Gastrocnemius medialis (tissue), 4 donors: ENCODE measurements around the gene CCSER1. TPM values are rescaled to one million over a fixed set of nuclear protein-coding genes. Genes with fewer than 3 reads are reported as not detected.
"Not testable (repeated sequence)": the region's sequence is repeated elsewhere in the genome, so short reads cannot be mapped to it uniquely, and the experiment has no call there.

ENCODE experiments used
- ATAC-seq, 2 donors: fragments of 150-250 bp; one replicate each; pipeline ENCODE4 v1.9.1; 2016
- DNase-seq, 2 donors: peaks; one replicate each; pipeline ENCODE4 v3.0.0-alpha.2; 2019
- H3K27ac ChIP-seq, 4 donors: fragments of 200-600 bp; sonication (generic); 1 replicate in 1 of 4; 2 replicates in 3 of 4; pipeline ENCODE4 v1.5.1; 2016 to 2018; ENCODE audit warnings: mild to moderate bottlenecking in 2 of 4, moderate library complexity in 1 of 4
- H3K27me3 ChIP-seq, 3 donors: fragments of 200-600 bp; sonication (generic) in 2 of 3; 1 replicate in 1 of 3; 2 replicates in 2 of 3; pipeline versions ENCODE4 v1.5.1 to v1.6.0; 2016 to 2019; ENCODE audit warnings: mild to moderate bottlenecking in 1 of 3, moderate library complexity in 1 of 3
- H3K36me3 ChIP-seq, 2 donors: fragments of 200-600 bp; sonication (generic) in 1 of 2; one replicate each; pipeline ENCODE4 v1.5.1; 2017 to 2018
- H3K4me1 ChIP-seq, 2 donors: fragments of 200-600 bp; sonication (generic) in 1 of 2; one replicate each; pipeline ENCODE4 v1.5.1; 2016 to 2017; ENCODE audit warnings: mild to moderate bottlenecking in 2 of 2
- H3K4me3 ChIP-seq, 4 donors: fragments of 200-600 bp; sonication (generic) in 3 of 4; 1 replicate in 1 of 4; 2 replicates in 3 of 4; pipeline ENCODE4 v1.5.1; 2016 to 2019; ENCODE audit warnings: mild to moderate bottlenecking in 2 of 4
- H3K9me3 ChIP-seq, 3 donors: fragments of 200-600 bp; sonication (generic) in 2 of 3; 1 replicate in 1 of 3; 2 replicates in 2 of 3; pipeline ENCODE4 v1.5.1; 2016 to 2019
- POLR2A ChIP-seq, 2 donors: fragments of 450-650 bp; IDR thresholded peaks; one replicate each; pipeline ENCODE4 v1.6.1; 2017; ENCODE audit warnings: antibody characterized with exemption in 2 of 2, mild to moderate bottlenecking in 2 of 2, moderate library complexity in 2 of 2
- in situ Hi-C, 4 donors: fragments of 200-750 bp; cut with MboI; loops; one replicate each; pipeline versions ENCODE4 v1.15.0 to v1.8.0; 2017; ENCODE audit warnings: low sequenced_read_pairs in 4 of 4
- intact Hi-C: fragments of 100-400 bp; cut with DNase I; formaldehyde crosslinking; loops from one replicate; pipeline ENCODE4 v1.15.1; 2023; ENCODE audit warnings: low total_unique reads
- total RNA-seq, 4 donors: library from RNA; depleted of rRNA; stranded (reverse); fragments of >200 nt; gene quantifications; one replicate each; pipeline versions ENCODE4 v1.1.0 to v1.2.3, GENCODE V29; 2016
- TF ChIP-seq, protein P1 (sequence below), 5 experiments: fragments of 450-650 bp in 3 of 5; fragments of 200-600 bp in 2 of 5; sonication (generic) in 2 of 5; IDR thresholded peaks in 4 of 5; conservative IDR thresholded peaks in 1 of 5; 1 replicate in 4 of 5; 2 replicates in 1 of 5; pipeline ENCODE4 v1.5.1; 2016 to 2019; ENCODE audit warnings: antibody characterized with exemption in 5 of 5, mild to moderate bottlenecking in 3 of 5, moderate library complexity in 3 of 5

CCSER1 gene
- total RNA-seq, 4 donors from 2014 or later, result 0.39 to 0.83 (median 0.63) TPM

DNA sequence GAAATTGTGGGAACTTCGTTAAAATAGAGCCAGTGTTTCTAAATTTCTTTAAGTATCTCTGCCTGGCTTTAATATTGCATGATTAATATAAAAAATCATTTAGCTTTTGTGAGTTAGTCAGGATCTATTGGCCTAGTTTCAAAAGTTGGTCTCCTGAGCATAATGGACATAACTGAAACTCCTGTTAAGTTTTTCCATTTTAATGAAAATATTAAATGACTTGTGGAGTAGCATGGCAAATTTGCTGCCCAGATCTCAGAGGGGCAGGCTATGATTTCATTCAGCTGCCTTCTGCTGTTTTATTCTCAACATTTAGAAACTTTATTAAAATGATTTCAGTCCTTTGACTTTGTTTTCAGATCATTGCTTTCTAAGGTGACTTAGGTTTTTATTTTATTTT is 1213.6 kb downstream of the CCSER1 start:
- H3K4me3 ChIP-seq, result no peak overlapping the region
- DNase-seq, result no peak
- no peaks in the 10 kb centered on the region for H3K36me3 ChIP-seq
- in situ Hi-C loops, result no loop called here
- H3K27me3 ChIP-seq, result no peaks in the 10 kb centered on the region
- intact Hi-C loops, result no loop called here
- TF ChIP-seq POLR2A (IDR thresholded peaks at IDR 0.05), result no peak
- TF ChIP-seq, protein P1, sequence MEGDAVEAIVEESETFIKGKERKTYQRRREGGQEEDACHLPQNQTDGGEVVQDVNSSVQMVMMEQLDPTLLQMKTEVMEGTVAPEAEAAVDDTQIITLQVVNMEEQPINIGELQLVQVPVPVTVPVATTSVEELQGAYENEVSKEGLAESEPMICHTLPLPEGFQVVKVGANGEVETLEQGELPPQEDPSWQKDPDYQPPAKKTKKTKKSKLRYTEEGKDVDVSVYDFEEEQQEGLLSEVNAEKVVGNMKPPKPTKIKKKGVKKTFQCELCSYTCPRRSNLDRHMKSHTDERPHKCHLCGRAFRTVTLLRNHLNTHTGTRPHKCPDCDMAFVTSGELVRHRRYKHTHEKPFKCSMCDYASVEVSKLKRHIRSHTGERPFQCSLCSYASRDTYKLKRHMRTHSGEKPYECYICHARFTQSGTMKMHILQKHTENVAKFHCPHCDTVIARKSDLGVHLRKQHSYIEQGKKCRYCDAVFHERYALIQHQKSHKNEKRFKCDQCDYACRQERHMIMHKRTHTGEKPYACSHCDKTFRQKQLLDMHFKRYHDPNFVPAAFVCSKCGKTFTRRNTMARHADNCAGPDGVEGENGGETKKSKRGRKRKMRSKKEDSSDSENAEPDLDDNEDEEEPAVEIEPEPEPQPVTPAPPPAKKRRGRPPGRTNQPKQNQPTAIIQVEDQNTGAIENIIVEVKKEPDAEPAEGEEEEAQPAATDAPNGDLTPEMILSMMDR (IDR thresholded peaks at IDR 0.05 in 4 of 5, conservative IDR thresholded peaks at IDR 0.05 in 1 of 5), result no peak
- H3K27ac ChIP-seq, result no peak overlapping the region
- ATAC-seq, result no peak
- no peaks in the 10 kb centered on the region for H3K4me1 ChIP-seq
- H3K9me3 ChIP-seq, result no peaks in the 10 kb centered on the region

DNA sequence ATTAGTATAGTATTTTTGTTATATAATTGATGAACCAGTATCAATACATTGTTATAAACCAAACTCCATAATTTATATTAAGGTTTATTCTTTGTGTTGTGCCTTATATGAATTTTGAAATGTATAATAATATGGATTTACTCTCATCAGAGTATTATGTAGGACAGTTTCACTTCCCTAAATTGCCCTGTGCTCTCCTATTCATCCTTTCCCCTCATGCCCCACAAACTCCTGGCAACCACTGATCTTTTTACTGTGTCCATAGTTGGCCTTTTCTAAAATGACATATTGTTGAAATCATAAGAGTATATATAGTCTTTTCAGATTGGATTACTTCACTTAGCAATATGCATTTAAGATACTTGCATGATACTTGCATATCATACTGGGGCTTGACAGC is 1218.4 kb downstream of the CCSER1 start:
- ATAC-seq (no peak), DNase-seq (no peak)
- Histone ChIP-seq H3K4me1 (no peaks in the 10 kb centered on the region), H3K4me3 (no peak overlapping the region), H3K27ac (no peak overlapping the region), H3K27me3 (no peaks in the 10 kb centered on the region), H3K9me3 (no peaks in the 10 kb centered on the region), H3K36me3 (no peaks in the 10 kb centered on the region)
- intact Hi-C loops, result no loop called here
- no peak for TF ChIP-seq POLR2A (IDR thresholded peaks at IDR 0.05)
- TF ChIP-seq, protein P1 (IDR thresholded peaks at IDR 0.05 in 4 of 5, conservative IDR thresholded peaks at IDR 0.05 in 1 of 5), result no peak
- in situ Hi-C loops, result no loop called here

DNA sequence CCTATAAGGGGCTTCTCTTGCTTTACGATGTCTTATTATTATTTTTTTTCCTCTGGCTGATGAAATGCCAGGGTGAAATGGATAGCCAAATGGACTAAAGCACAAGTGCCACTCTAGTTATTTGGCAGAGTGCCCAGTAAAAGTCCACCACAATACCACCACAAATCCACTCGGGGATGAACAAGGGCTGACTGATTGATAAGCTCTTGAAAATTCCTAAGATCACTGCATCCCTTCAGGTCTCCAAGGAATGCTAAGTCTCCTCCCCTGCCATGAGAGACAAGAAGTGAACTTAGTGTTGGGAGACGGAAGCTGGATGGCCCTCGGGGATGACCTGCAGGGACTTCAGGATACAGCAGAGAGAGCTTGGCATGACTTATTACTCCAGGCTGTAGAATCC is 1229.3 kb downstream of the CCSER1 start:
- H3K27ac ChIP-seq, H3K4me1 ChIP-seq, H3K4me3 ChIP-seq, H3K27me3 ChIP-seq, H3K9me3 ChIP-seq, ATAC-seq, intact Hi-C loops, DNase-seq, H3K36me3 ChIP-seq, in situ Hi-C loops: not testable (repeated sequence)

DNA sequence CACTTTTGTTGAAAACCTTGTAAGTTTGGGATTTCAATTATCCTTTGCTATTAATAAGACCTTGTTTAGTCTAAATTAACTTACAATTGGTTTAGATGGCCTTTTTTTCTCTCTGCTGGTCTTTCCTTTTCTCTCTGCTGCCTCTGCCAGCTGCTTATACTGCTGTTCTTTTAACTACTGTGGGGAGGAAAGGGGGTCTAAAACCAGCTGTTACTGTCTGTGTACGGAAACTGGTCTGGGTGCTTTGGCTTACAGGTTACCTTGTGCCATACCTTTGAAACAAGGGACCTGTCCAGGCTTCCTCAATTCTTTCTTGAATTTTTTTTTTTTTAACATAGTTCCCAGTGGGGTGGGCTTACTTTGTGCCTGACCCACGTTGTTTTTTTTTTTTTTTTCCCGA is 1230.8 kb downstream of the CCSER1 start:
- H3K36me3 ChIP-seq, ATAC-seq, H3K27ac ChIP-seq, H3K9me3 ChIP-seq, H3K4me1 ChIP-seq, intact Hi-C loops, H3K27me3 ChIP-seq, in situ Hi-C loops, H3K4me3 ChIP-seq, DNase-seq: not testable (repeated sequence)

DNA sequence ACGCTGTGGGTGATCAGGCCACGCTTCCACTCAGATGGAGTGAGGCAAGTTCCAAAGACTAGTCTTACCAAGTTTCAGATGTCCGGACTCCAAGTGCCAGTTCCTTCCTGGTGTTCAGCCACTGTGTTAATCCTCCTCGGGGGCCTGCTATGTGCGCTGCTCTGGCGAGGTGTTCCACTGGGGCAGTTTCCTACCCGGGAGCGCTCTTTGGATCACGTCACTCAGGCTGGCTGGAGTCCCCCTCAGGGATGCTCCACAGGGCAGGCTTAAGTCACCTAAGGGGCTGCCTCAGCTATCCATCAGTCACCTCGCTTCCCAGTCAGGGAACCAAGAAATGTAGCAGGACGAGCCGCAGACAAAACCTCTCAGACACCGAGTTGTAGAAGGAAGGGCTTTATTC is 1231.4 kb downstream of the CCSER1 start:
- H3K27ac ChIP-seq, H3K36me3 ChIP-seq, H3K4me1 ChIP-seq, H3K4me3 ChIP-seq, DNase-seq, ATAC-seq, in situ Hi-C loops, H3K9me3 ChIP-seq, intact Hi-C loops, H3K27me3 ChIP-seq: not testable (repeated sequence)

DNA sequence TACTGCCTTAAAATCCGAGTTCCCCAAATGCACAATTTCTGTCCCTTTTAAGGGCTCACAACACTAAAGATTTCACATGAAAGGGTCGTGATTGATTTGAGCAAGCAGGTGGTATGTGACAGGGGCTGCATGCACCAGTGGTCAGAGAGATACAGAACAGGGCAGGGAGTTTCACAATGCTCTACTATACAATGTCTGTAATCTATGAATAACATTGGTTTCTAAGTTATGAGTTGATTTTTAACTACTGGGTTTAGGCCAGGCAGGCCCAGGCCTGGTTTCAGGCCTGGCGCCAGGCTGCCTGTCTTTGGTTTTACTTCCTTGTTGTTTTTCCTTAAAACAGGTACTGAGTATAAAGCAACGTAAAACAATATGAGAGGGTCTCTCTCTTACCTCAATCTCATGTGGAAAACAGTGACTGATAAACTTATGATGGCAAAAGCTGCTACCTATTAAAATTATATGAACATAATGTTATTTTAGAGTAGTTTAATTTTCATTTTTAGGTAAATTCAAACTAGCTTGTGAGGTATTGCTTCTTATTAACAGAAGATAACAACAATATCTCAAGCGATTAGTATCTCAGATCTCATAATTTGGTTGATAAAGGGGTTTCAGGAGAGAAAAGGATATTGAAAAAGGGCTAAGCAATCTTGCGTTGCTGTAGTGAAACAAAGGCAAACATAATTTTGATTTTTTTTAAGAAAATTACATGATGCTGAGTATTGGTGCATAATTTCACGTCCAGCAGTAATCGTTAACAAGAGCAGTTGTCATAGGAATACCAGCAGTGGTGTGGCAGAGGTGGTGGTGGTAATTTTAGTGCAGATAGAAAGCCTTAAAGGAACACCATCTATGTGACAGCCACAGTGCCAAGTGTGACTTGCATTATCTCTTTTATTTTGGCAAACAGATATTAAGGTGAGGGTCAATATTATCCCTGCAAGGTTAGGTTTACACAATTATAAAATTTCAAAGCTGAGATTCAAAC is 1232.1 kb downstream of the CCSER1 start:
- no peak for DNase-seq
- Histone ChIP-seq H3K9me3 (no peaks in the 10 kb centered on the region), H3K4me1 (no peaks in the 10 kb centered on the region), H3K36me3 (no peaks in the 10 kb centered on the region), H3K27ac (no peak overlapping the region), H3K4me3 (no peak overlapping the region), H3K27me3 (no peaks in the 10 kb centered on the region)
- ATAC-seq, result no peak
- intact Hi-C loops (no loop called here), in situ Hi-C loops (no loop called here)
- TF ChIP-seq POLR2A (IDR thresholded peaks at IDR 0.05), result no peak
- TF ChIP-seq, protein P1 (IDR thresholded peaks at IDR 0.05 in 4 of 5, conservative IDR thresholded peaks at IDR 0.05 in 1 of 5), result no peak
